ENCODE results near the gene MCF2L2.

GRCh38 chr3:183349421-183350157 is 78.8 kb downstream of the MCF2L2 start:
- TF ChIP-seq CTCF (IDR thresholded peaks at IDR 0.05) (no peak), ZFX (IDR thresholded peaks at IDR 0.05; ENCODE audit: borderline replicate concordance) (no peak)

All from 22Rv1 (cell line).